GM12892 (cell line): ENCODE data around the gene TENM4.

ENCODE experiments used
- POLR2A ChIP-seq: IDR thresholded peaks from 2 replicates; pipeline ENCODE4 v1.6.1; 2011; ENCODE audit warnings: low read depth, low read length, control low read depth
- POLR2AphosphoS5 ChIP-seq: IDR thresholded peaks from 2 replicates; pipeline ENCODE4 v1.6.1; 2011; ENCODE audit warnings: low read depth, low read length, control low read depth
- TAF1 ChIP-seq: IDR thresholded peaks from 2 replicates; pipeline ENCODE4 v1.6.1; 2011; ENCODE audit warnings: low read depth, mild to moderate bottlenecking, control low read depth, low read length, borderline replicate concordance

GRCh38 chr11:78786086-78786485 is 654.7 kb downstream of the TENM4 start:
- TF ChIP-seq POLR2AphosphoS5, result no peak
- TF ChIP-seq POLR2A, result no peak
- TF ChIP-seq TAF1, result no peak
